Esophagus muscularis mucosa (tissue), 3 donors: ENCODE results near the gene SF3A2.

Experiments
- POLR2A ChIP-seq: fragments of 450-650 bp; IDR thresholded peaks from one replicate; pipeline ENCODE4 v1.6.1; 2017; ENCODE audit warnings: antibody characterized with exemption, moderate library complexity, mild to moderate bottlenecking, low read depth
- POLR2AphosphoS5 ChIP-seq, 2 donors: sonication (generic); formaldehyde crosslinking; IDR thresholded peaks; one replicate each; pipeline ENCODE4 v1.6.1; 2017; ENCODE audit warnings: antibody characterized with exemption in 2 of 2
- TF ChIP-seq, protein P1 (sequence below), 3 experiments: fragments of 200-600 bp in 2 of 3; fragments of 450-650 bp in 1 of 3; sonication (generic) in 2 of 3; IDR thresholded peaks; one replicate each; pipeline ENCODE4 v1.5.1; 2017 to 2019; ENCODE audit warnings: antibody characterized with exemption in 3 of 3, mild to moderate bottlenecking in 2 of 3, moderate library complexity in 1 of 3

DNA sequence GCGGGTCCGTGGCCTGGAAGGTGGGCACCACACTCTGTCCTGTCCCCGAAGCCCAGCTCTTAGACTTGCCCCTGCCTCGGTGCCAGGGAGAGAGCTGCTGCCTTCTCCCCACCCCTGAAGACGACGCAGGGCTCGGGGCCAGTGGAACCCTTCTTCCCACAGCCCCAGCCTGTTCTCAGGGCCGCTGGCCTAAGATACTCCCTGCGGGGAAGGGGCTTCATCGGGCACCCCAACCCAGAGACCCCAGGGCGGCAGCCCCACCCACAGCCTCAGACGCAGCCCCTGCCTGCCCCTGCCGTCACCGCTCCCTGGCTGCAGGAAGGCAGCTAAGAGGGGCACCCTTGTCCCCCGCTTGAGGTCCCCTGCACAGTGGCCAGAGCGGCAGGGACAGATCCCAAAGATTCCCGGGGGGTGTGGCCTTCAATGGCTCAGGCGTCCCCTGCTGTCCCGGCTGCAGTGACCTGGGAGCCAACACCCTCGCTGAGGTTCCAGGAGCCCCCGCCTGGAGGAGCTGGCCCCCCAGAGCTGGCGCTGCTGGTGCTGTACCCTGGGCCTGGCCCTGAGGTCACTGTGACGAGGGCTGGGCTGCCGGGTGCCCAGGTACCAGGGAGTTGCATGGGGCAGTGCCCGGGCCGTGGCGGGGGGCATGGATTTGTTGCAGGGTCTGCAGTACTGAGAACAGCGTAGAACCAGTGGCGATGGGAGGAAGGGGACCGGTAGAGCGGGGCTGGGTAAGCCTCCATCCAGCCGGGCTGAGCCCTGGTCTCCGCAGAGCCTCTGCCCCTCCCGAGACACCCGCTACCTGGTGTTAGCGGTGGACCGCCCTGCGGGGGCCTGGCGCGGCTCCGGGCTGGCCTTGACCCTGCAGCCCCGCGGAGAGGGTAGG is 13.5 kb downstream of the SF3A2 start:
- TF ChIP-seq, protein P1, sequence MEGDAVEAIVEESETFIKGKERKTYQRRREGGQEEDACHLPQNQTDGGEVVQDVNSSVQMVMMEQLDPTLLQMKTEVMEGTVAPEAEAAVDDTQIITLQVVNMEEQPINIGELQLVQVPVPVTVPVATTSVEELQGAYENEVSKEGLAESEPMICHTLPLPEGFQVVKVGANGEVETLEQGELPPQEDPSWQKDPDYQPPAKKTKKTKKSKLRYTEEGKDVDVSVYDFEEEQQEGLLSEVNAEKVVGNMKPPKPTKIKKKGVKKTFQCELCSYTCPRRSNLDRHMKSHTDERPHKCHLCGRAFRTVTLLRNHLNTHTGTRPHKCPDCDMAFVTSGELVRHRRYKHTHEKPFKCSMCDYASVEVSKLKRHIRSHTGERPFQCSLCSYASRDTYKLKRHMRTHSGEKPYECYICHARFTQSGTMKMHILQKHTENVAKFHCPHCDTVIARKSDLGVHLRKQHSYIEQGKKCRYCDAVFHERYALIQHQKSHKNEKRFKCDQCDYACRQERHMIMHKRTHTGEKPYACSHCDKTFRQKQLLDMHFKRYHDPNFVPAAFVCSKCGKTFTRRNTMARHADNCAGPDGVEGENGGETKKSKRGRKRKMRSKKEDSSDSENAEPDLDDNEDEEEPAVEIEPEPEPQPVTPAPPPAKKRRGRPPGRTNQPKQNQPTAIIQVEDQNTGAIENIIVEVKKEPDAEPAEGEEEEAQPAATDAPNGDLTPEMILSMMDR (IDR thresholded peaks at IDR 0.05), result no peak
- TF ChIP-seq POLR2AphosphoS5 (IDR thresholded peaks at IDR 0.05), result no peak
- no peak for TF ChIP-seq POLR2A
